ENCODE results near the gene QRSL1. TPM values are rescaled to one million over a fixed set of nuclear protein-coding genes. Genes with fewer than 3 reads are reported as not detected.

QRSL1 gene
- polyA plus RNA-seq, 1 donor from 2014 or later = 20.0 TPM

DNA sequence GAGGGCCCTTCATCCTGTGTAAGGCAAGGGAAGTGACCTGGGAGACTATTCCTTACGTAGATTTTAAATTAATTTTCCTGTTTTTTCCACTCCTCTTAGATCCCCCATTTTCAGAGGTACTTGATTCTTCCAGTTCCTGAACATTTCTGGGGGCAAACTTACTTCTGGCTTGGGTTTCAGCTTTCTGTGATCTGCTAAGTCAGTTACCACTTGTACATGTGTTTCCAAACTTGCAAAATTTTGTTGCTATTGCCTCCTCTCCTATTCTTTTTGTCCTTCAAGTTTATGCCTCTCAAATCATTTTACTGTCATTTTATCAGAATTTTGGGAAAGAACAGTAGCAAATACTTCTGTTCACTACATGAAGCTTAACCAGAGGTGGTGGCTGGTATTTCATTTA, 81.2 kb downstream of the QRSL1 start:
- Histone ChIP-seq H3K9me2 (ENCODE audit: insufficient read depth, low read length) (no peaks in the 10 kb centered on the region), H3K4me2 (ENCODE audit: low read length) (no peak overlapping the region), H2AFZ (ENCODE audit: low read depth, low read length) (no peak overlapping the region), H3K79me2 (replicated peaks; ENCODE audit: insufficient read depth, low read length) (no peaks in the 10 kb centered on the region), H3K27me3 (ENCODE audit: insufficient read depth, low read depth, low read length) (no peaks in the 10 kb centered on the region), H4K20me1 (ENCODE audit: insufficient read depth) (no peaks in the 10 kb centered on the region), H3K36me3 (ENCODE audit: insufficient read depth, low read length) (no peaks in the 10 kb centered on the region), H3F3A (ENCODE audit: insufficient read depth, low read length, poor library complexity, severe bottlenecking) (no peaks in the 10 kb centered on the region), H3K9ac (ENCODE audit: low read length) (no peak overlapping the region), H3K27ac (ENCODE audit: low read length) (no peak overlapping the region), H3K9me3 (ENCODE audit: low read length) (peaks cover 4% of the 10 kb centered on the region), H3K4me3 (ENCODE audit: low read length) (no peak overlapping the region)
- no peak for TF ChIP-seq RAD21 (conservative IDR thresholded peaks at IDR 0.05)
- TF ChIP-seq, protein P1, sequence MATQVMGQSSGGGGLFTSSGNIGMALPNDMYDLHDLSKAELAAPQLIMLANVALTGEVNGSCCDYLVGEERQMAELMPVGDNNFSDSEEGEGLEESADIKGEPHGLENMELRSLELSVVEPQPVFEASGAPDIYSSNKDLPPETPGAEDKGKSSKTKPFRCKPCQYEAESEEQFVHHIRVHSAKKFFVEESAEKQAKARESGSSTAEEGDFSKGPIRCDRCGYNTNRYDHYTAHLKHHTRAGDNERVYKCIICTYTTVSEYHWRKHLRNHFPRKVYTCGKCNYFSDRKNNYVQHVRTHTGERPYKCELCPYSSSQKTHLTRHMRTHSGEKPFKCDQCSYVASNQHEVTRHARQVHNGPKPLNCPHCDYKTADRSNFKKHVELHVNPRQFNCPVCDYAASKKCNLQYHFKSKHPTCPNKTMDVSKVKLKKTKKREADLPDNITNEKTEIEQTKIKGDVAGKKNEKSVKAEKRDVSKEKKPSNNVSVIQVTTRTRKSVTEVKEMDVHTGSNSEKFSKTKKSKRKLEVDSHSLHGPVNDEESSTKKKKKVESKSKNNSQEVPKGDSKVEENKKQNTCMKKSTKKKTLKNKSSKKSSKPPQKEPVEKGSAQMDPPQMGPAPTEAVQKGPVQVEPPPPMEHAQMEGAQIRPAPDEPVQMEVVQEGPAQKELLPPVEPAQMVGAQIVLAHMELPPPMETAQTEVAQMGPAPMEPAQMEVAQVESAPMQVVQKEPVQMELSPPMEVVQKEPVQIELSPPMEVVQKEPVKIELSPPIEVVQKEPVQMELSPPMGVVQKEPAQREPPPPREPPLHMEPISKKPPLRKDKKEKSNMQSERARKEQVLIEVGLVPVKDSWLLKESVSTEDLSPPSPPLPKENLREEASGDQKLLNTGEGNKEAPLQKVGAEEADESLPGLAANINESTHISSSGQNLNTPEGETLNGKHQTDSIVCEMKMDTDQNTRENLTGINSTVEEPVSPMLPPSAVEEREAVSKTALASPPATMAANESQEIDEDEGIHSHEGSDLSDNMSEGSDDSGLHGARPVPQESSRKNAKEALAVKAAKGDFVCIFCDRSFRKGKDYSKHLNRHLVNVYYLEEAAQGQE (IDR thresholded peaks at IDR 0.05; ENCODE audit: borderline replicate concordance) = no peak
- TF ChIP-seq, protein P2, sequence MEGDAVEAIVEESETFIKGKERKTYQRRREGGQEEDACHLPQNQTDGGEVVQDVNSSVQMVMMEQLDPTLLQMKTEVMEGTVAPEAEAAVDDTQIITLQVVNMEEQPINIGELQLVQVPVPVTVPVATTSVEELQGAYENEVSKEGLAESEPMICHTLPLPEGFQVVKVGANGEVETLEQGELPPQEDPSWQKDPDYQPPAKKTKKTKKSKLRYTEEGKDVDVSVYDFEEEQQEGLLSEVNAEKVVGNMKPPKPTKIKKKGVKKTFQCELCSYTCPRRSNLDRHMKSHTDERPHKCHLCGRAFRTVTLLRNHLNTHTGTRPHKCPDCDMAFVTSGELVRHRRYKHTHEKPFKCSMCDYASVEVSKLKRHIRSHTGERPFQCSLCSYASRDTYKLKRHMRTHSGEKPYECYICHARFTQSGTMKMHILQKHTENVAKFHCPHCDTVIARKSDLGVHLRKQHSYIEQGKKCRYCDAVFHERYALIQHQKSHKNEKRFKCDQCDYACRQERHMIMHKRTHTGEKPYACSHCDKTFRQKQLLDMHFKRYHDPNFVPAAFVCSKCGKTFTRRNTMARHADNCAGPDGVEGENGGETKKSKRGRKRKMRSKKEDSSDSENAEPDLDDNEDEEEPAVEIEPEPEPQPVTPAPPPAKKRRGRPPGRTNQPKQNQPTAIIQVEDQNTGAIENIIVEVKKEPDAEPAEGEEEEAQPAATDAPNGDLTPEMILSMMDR (IDR thresholded peaks at IDR 0.05; ENCODE audit: poor library complexity, severe bottlenecking) = no peak
- TF ChIP-seq EP300 (conservative IDR thresholded peaks at IDR 0.05; ENCODE audit: poor library complexity, severe bottlenecking) = no peak
- no peak for TF ChIP-seq MXI1 (conservative IDR thresholded peaks at IDR 0.05; ENCODE audit: poor library complexity, severe bottlenecking)
- no peak for TF ChIP-seq EZH2 (IDR thresholded peaks at IDR 0.05; ENCODE audit: borderline replicate concordance, insufficient read depth, low read length, poor library complexity, severe bottlenecking)
- TF ChIP-seq SMC3 (conservative IDR thresholded peaks at IDR 0.05; ENCODE audit: poor library complexity) = no peak
- no peak for TF ChIP-seq TAF1 (IDR thresholded peaks at IDR 0.05; ENCODE audit: low read depth)
- no peak for TF ChIP-seq POLR2AphosphoS5 (IDR thresholded peaks at IDR 0.05)

DNA sequence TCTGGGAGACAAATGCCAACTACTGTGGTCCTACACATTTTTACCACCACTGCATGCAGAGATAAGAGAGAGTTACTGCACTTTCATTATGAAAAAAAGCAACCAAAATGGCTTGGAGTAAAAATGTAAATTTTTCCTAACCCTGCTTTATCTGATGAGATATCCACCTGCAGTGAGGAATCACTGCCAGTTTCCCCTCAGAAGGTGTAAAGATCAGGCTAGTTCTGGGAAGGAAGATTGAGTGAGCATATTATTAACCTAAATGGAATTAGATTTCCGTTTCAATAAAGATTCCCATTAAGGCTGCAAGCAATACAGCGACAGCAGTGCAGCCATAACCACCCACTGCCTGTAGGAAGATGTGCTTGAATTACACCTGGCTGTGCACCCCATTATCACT, 84.9 kb downstream of the QRSL1 start:
- Histone ChIP-seq H2AFZ (ENCODE audit: low read depth, low read length) (no peak overlapping the region), H3K9ac (ENCODE audit: low read length) (no peak overlapping the region), H4K20me1 (ENCODE audit: insufficient read depth) (no peaks in the 10 kb centered on the region), H3K4me2 (ENCODE audit: low read length) (no peak overlapping the region), H3K27ac (ENCODE audit: low read length) (no peak overlapping the region), H3K9me2 (ENCODE audit: insufficient read depth, low read length) (no peaks in the 10 kb centered on the region), H3K36me3 (ENCODE audit: insufficient read depth, low read length) (no peaks in the 10 kb centered on the region), H3K9me3 (ENCODE audit: low read length) (no peaks in the 10 kb centered on the region), H3K79me2 (replicated peaks; ENCODE audit: insufficient read depth, low read length) (no peaks in the 10 kb centered on the region), H3K27me3 (ENCODE audit: insufficient read depth, low read depth, low read length) (no peaks in the 10 kb centered on the region), H3F3A (ENCODE audit: insufficient read depth, low read length, poor library complexity, severe bottlenecking) (no peaks in the 10 kb centered on the region), H3K4me3 (ENCODE audit: low read length) (no peak overlapping the region)
- TF ChIP-seq, protein P1 (IDR thresholded peaks at IDR 0.05; ENCODE audit: borderline replicate concordance) = no peak
- TF ChIP-seq SMC3 (conservative IDR thresholded peaks at IDR 0.05; ENCODE audit: poor library complexity) = no peak
- no peak for TF ChIP-seq EZH2 (IDR thresholded peaks at IDR 0.05; ENCODE audit: borderline replicate concordance, insufficient read depth, low read length, poor library complexity, severe bottlenecking)
- TF ChIP-seq MXI1 (conservative IDR thresholded peaks at IDR 0.05; ENCODE audit: poor library complexity, severe bottlenecking) = no peak
- TF ChIP-seq, protein P2 (IDR thresholded peaks at IDR 0.05; ENCODE audit: poor library complexity, severe bottlenecking) = no peak
- TF ChIP-seq RAD21 (conservative IDR thresholded peaks at IDR 0.05) = no peak
- no peak for TF ChIP-seq EP300 (conservative IDR thresholded peaks at IDR 0.05; ENCODE audit: poor library complexity, severe bottlenecking)
- no peak for TF ChIP-seq POLR2AphosphoS5 (IDR thresholded peaks at IDR 0.05)
- no peak for TF ChIP-seq TAF1 (IDR thresholded peaks at IDR 0.05; ENCODE audit: low read depth)

All from neural cell (in vitro differentiated cells).